ENCODE results near the gene ROBO1. TPM values are rescaled to one million over a fixed set of nuclear protein-coding genes. Genes with fewer than 3 reads are reported as not detected.

ROBO1 gene
- total RNA-seq, 1 donor = 69.8 TPM

DNA sequence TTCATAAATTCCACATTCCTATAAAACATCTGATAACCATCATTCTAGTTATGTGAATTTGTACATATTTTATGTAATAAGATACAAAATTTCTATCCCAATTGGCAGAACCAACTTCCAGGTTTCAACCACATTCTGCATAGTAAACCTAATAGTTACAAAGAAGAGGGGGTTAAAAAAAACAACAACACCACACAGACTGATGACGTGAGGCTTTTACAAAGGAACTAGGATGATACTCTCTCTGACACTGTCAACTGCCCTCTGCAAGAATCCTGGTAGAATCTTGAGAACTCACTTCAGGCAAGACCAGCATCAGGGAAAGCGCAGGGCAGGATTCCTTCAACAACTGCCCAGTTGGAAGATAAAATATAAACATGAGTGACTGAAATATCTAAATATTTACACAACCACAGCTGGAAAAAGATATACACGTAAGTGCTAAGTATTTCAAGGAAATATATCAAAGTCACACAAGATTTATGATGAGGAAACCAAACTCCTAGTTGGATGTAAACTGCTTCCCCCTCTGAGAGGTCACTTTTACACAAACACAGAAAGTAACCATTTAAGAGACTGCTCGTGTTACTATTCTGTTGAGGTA lies 816.4 kb downstream of the ROBO1 start:
- no peaks in the 10 kb centered on the region for H4K20me1 ChIP-seq (ENCODE audit: insufficient read depth, low read length)
- H3K4me3 ChIP-seq (ENCODE audit: insufficient read depth, low read length) = no peak overlapping the region
- no peak overlapping the region for H3K4me2 ChIP-seq (ENCODE audit: insufficient read depth, low read length)
- H3K36me3 ChIP-seq (ENCODE audit: insufficient read depth, low read length) = no peaks in the 10 kb centered on the region
- no peak for TF ChIP-seq CTCF (IDR thresholded peaks at IDR 0.05; ENCODE audit: extremely low read depth, low read depth, low read length)
- H3K27me3 ChIP-seq (ENCODE audit: insufficient read depth, low read length) = no peaks in the 10 kb centered on the region
- no peak overlapping the region for H3K27ac ChIP-seq (ENCODE audit: low read depth, low read length)
- no peaks in the 10 kb centered on the region for H3K79me2 ChIP-seq (ENCODE audit: insufficient read depth, low read length)
- H3K4me1 ChIP-seq (ENCODE audit: insufficient read depth, low read length) = no peaks in the 10 kb centered on the region
- DNase-seq (ENCODE audit: insufficient read length, low spot score, missing footprints) = no peak
- H3K9me3 ChIP-seq (ENCODE audit: low read depth, low read length) = no peaks in the 10 kb centered on the region
- H2AFZ ChIP-seq (ENCODE audit: low read length) = no peak overlapping the region

- H3K9me3 ChIP-seq (ENCODE audit: low read depth, low read length) = no peaks in the 10 kb centered on the region
- peaks cover 13% of the 10 kb centered on the region for H3K4me1 ChIP-seq (ENCODE audit: insufficient read depth, low read length)
- DNase-seq (ENCODE audit: insufficient read length, low spot score, missing footprints) = peak; percentile 89
- peaks cover 3% of the 10 kb centered on the region for H3K79me2 ChIP-seq (ENCODE audit: insufficient read depth, low read length)
- TF ChIP-seq CTCF (IDR thresholded peaks at IDR 0.05; ENCODE audit: extremely low read depth, low read depth, low read length) = no peak
- H3K27me3 ChIP-seq (ENCODE audit: insufficient read depth, low read length) = no peaks in the 10 kb centered on the region
- no peaks in the 10 kb centered on the region for H4K20me1 ChIP-seq (ENCODE audit: insufficient read depth, low read length)
- no peak overlapping the region for H2AFZ ChIP-seq (ENCODE audit: low read length)
- H3K4me3 ChIP-seq (ENCODE audit: insufficient read depth, low read length) = no peak overlapping the region
- peak overlapping the region; percentile 46 for H3K27ac ChIP-seq (ENCODE audit: low read depth, low read length)
- H3K4me2 ChIP-seq (ENCODE audit: insufficient read depth, low read length) = peak overlapping the region; percentile 38
- peaks cover 4% of the 10 kb centered on the region for H3K36me3 ChIP-seq (ENCODE audit: insufficient read depth, low read length)
These were observed 826.2 kb downstream of the ROBO1 start for GRCh38 chr3:78941587-78941986.

DNA sequence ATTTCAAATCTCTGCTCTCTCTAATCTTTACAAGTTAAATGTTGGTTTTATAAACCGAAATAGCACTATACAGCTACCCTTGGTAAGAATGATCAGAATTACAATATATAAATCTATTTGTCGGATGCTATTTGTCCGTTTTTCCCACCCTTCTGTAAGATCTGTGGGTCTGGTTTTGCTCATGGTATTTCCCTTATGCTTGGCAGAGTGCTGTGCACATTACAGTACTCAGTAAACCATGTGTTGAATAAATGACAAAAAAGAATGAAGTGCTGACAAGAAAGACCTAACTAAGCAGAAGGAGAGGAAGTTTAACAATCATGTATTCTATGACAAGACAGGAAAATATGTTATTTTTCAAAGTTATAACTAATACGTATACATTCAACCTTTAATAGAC lies 827.2 kb downstream of the ROBO1 start:
- Histone ChIP-seq H3K9me3 (ENCODE audit: low read depth, low read length) (no peaks in the 10 kb centered on the region), H4K20me1 (ENCODE audit: insufficient read depth, low read length) (no peaks in the 10 kb centered on the region), H3K4me2 (ENCODE audit: insufficient read depth, low read length) (no peak overlapping the region), H3K27ac (ENCODE audit: low read depth, low read length) (no peak overlapping the region), H3K27me3 (ENCODE audit: insufficient read depth, low read length) (no peaks in the 10 kb centered on the region), H3K4me1 (ENCODE audit: insufficient read depth, low read length) (peaks cover 13% of the 10 kb centered on the region), H3K36me3 (ENCODE audit: insufficient read depth, low read length) (peaks cover 4% of the 10 kb centered on the region), H2AFZ (ENCODE audit: low read length) (no peak overlapping the region), H3K4me3 (ENCODE audit: insufficient read depth, low read length) (no peak overlapping the region), H3K79me2 (ENCODE audit: insufficient read depth, low read length) (peaks cover 3% of the 10 kb centered on the region)
- DNase-seq (ENCODE audit: insufficient read length, low spot score, missing footprints) = no peak
- TF ChIP-seq CTCF (IDR thresholded peaks at IDR 0.05; ENCODE audit: extremely low read depth, low read depth, low read length) = no peak

GRCh38 chr3:78940128-78940527 lies 827.7 kb downstream of the ROBO1 start:
- Histone ChIP-seq H3K4me3 (ENCODE audit: insufficient read depth, low read length) (no peak overlapping the region), H3K9me3 (ENCODE audit: low read depth, low read length) (no peaks in the 10 kb centered on the region), H3K79me2 (ENCODE audit: insufficient read depth, low read length) (peaks cover 3% of the 10 kb centered on the region), H2AFZ (ENCODE audit: low read length) (no peak overlapping the region), H3K27me3 (ENCODE audit: insufficient read depth, low read length) (no peaks in the 10 kb centered on the region), H3K36me3 (ENCODE audit: insufficient read depth, low read length) (peaks cover 4% of the 10 kb centered on the region), H4K20me1 (ENCODE audit: insufficient read depth, low read length) (no peaks in the 10 kb centered on the region), H3K4me2 (ENCODE audit: insufficient read depth, low read length) (no peak overlapping the region), H3K4me1 (ENCODE audit: insufficient read depth, low read length) (peaks cover 13% of the 10 kb centered on the region), H3K27ac (ENCODE audit: low read depth, low read length) (no peak overlapping the region)
- DNase-seq (ENCODE audit: insufficient read length, low spot score, missing footprints) = no peak
- TF ChIP-seq CTCF (IDR thresholded peaks at IDR 0.05; ENCODE audit: extremely low read depth, low read depth, low read length) = no peak
